ENCODE results near the gene SRRD. TPM values are rescaled to one million over a fixed set of nuclear protein-coding genes. Genes with fewer than 3 reads are reported as not detected.

Gene SRRD
- total and polyA plus RNA-seq, 2 donors from 2014 or later = 20.3 to 22.8 TPM

GRCh38 chr22:26513838-26514237 is 30.2 kb downstream of the SRRD start:
- intact Hi-C loops (cut with DNase I) = no loop called here

DNA sequence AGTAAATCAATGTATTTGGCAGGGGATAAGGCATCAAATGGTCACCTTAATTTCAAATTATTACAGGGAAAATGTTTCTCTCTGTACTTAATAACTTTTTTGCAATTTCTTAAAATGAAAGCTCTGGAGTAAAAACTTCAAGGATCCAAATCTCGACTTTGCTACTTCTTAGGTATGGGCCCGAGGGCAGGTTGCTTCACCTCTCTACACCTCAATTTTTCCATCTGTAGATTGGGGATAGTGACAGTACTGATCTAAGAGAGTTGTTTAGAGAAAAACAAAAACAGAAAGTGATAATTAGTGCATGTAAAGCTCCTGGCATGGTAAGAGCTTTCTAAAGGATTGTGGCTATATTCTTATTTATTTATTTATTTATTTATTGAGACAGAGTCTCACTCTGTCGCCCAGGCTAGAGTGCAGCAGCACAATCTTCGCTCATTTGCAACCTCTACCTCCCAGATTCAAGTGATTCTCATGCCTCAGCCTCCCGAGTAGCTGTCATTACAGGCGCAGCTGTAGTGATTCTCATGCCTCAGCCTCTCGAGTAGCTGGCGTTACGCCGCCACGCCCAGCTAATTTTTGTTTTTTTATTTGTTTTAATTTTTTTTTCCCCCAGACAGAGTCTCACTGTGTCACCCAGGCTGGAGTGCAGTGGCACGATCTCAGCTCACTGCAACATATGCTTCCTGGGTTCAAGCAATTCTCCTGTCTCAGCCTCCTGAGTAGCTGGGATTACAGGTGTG is 30.9 kb downstream of the SRRD start:
- Histone ChIP-seq H3K9me3 (ENCODE audit: control insufficient read depth in 2 of 3, insufficient read depth in 1 of 3, low read length in 3 of 3) (no peaks in the 10 kb centered on the region), H3K9ac (ENCODE audit: low read length in 3 of 3) (no peak overlapping the region), H3K27me3 (ENCODE audit: control insufficient read depth, insufficient read depth, low read length) (no peaks in the 10 kb centered on the region), H3K4me3 (ENCODE audit: low read length in 3 of 3) (no peak overlapping the region), H3K4me1 (ENCODE audit: control insufficient read depth in 2 of 3, insufficient read depth in 2 of 3, low read depth in 1 of 3, low read length in 3 of 3) (peaks cover 3 to 15% (median 12%) of the 10 kb centered on the region in 3 donors), H3K27ac (ENCODE audit: low read depth in 2 of 2, low read length in 2 of 2) (no peak overlapping the region), H3K36me3 (ENCODE audit: control insufficient read depth in 2 of 3, insufficient read depth in 3 of 3, low read length in 3 of 3) (peaks cover 0 to 4% (median 0%) of the 10 kb centered on the region in 3 donors)
- TF ChIP-seq, protein P1, sequence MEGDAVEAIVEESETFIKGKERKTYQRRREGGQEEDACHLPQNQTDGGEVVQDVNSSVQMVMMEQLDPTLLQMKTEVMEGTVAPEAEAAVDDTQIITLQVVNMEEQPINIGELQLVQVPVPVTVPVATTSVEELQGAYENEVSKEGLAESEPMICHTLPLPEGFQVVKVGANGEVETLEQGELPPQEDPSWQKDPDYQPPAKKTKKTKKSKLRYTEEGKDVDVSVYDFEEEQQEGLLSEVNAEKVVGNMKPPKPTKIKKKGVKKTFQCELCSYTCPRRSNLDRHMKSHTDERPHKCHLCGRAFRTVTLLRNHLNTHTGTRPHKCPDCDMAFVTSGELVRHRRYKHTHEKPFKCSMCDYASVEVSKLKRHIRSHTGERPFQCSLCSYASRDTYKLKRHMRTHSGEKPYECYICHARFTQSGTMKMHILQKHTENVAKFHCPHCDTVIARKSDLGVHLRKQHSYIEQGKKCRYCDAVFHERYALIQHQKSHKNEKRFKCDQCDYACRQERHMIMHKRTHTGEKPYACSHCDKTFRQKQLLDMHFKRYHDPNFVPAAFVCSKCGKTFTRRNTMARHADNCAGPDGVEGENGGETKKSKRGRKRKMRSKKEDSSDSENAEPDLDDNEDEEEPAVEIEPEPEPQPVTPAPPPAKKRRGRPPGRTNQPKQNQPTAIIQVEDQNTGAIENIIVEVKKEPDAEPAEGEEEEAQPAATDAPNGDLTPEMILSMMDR (IDR thresholded peaks at IDR 0.05; ENCODE audit: borderline replicate concordance, extremely low read depth, insufficient read depth) = no peak
- intact Hi-C loops (cut with DNase I) = no loop called here
- no peak for FAIRE-seq
- no peak for DNase-seq

More at GRCh38 chr22:26513838-26514237, 30.2 kb downstream of the SRRD start:
- no peak overlapping the region for H3K27ac ChIP-seq (ENCODE audit: low read depth in 2 of 2, low read length in 2 of 2)
- no peak for FAIRE-seq
- no peak overlapping the region for H3K9ac ChIP-seq (ENCODE audit: low read length in 3 of 3)
- H3K4me1 ChIP-seq (ENCODE audit: control insufficient read depth in 2 of 3, insufficient read depth in 2 of 3, low read depth in 1 of 3, low read length in 3 of 3) = peaks cover 3 to 15% (median 12%) of the 10 kb centered on the region in 3 donors
- peak overlapping the region in 1 of 3 donors; percentile 98 for H3K4me3 ChIP-seq (ENCODE audit: low read length in 3 of 3)
- no peaks in the 10 kb centered on the region for H3K27me3 ChIP-seq (ENCODE audit: control insufficient read depth, insufficient read depth, low read length)
- H3K36me3 ChIP-seq (ENCODE audit: control insufficient read depth in 2 of 3, insufficient read depth in 3 of 3, low read length in 3 of 3) = peaks cover 2 to 8% (median 5%) of the 10 kb centered on the region in 3 donors
- TF ChIP-seq, protein P1 (IDR thresholded peaks at IDR 0.05; ENCODE audit: borderline replicate concordance, extremely low read depth, insufficient read depth) = no peak
- no peaks in the 10 kb centered on the region for H3K9me3 ChIP-seq (ENCODE audit: control insufficient read depth in 2 of 3, insufficient read depth in 1 of 3, low read length in 3 of 3)
- no peak for DNase-seq

DNA sequence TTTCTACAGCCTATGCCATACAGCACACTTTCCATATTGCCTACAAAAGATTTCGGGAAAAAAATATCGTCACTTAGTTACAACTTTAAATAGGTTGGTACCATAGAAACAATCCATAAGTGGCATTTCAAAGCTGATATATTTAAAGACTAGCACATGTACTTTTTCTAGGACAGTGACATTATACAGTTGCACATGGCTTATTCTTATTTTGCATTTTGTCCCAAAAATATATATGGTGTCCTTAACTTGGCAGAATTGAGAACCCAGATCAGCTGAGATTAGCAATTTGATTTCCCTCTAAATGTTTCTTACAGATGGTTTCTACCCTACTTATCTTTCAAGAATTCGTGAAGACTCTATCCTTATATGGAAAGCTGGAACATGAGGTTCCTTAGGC is 32.3 kb downstream of the SRRD start:
- peaks cover 3 to 15% (median 12%) of the 10 kb centered on the region in 3 donors for H3K4me1 ChIP-seq (ENCODE audit: control insufficient read depth in 2 of 3, insufficient read depth in 2 of 3, low read depth in 1 of 3, low read length in 3 of 3)
- H3K9ac ChIP-seq (ENCODE audit: low read length in 3 of 3) = no peak overlapping the region
- TF ChIP-seq, protein P1 (IDR thresholded peaks at IDR 0.05; ENCODE audit: borderline replicate concordance, extremely low read depth, insufficient read depth) = no peak
- intact Hi-C loops (cut with DNase I) = no loop called here
- no peaks in the 10 kb centered on the region for H3K27me3 ChIP-seq (ENCODE audit: control insufficient read depth, insufficient read depth, low read length)
- H3K9me3 ChIP-seq (ENCODE audit: control insufficient read depth in 2 of 3, insufficient read depth in 1 of 3, low read length in 3 of 3) = no peaks in the 10 kb centered on the region
- no peak overlapping the region for H3K4me3 ChIP-seq (ENCODE audit: low read length in 3 of 3)
- DNase-seq = no peak
- no peak overlapping the region for H3K27ac ChIP-seq (ENCODE audit: low read depth in 2 of 2, low read length in 2 of 2)
- FAIRE-seq = no peak
- no peaks in the 10 kb centered on the region for H3K36me3 ChIP-seq (ENCODE audit: control insufficient read depth in 2 of 3, insufficient read depth in 3 of 3, low read length in 3 of 3)

All from kidney (tissue), 14 donors.